GM19468 (cell line): ENCODE results near the gene MPRIP.
"Not testable (repeated sequence)": the region's sequence is repeated elsewhere in the genome, so short reads cannot be mapped to it uniquely, and the experiment has no call there.

Experiments
- ATAC-seq: cut with Tn5 transposase; IDR thresholded peaks from one replicate; pipeline ENCODE4 v1.9.1; 2021; ENCODE audit warnings: mild to moderate bottlenecking, moderate library complexity, moderate number of reproducible peaks; ENCODE audit not compliant: unreplicated experiment; ENCODE audit errors: extremely low read depth

The MPRIP gene

GRCh38 chr17:17120701-17121100 is 78.4 kb downstream of the MPRIP start:
- no peak for ATAC-seq

- ATAC-seq = no peak
Measured at GRCh38 chr17:17121162-17121561, 78.9 kb downstream of the MPRIP start.

DNA sequence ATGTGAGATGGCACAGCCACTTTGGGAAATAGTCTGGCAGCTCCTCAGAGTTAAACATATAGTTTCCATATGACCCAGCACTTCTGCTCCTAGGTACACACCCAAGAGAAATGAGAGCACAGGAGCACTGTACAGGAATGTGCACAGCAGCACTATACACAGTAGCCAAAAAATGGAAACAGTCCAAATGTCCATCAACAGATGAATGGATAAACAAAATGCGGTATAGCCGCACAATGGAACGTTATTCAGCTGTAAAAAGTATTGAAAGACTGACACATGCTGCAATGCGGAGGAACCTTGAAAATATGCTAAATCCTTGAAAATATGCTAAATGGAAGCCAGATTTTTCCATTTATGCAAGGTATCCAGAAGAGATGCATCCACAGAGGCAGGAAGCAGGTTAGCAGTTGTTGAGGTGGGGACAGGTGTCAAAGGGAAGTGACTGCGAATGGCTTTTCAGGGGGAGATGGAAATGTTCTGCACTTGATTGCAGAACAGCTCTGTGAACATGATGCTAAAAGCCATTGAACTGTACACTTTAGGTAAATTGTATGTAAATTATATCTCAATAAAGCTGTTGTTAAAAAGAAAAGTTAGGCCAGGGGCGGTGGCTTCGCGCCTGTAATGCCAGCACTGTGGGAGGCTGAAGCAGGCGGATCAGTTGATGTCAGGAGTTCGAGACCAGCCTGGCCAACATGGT is 80.7 kb downstream of the MPRIP start:
- no peak for ATAC-seq

DNA sequence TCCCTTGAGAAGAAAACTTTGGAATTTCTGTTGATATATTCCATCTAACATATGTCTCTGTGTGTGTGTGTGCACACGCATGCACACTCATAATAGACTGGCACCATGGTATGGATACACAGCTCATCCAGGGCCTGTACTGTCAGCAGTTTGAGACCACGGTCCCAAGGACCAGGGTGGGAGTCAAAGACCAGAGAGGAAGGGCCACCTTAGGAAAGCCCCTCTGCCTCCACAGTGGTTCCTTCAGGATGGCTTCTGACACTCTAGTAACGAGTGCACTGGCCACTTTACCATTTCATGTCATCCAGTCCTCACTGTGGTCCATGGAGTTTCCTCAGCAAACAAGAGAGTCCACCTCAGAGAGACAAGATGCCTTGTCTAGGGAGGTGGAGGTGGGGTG is 82.1 kb downstream of the MPRIP start:
- no peak for ATAC-seq

DNA sequence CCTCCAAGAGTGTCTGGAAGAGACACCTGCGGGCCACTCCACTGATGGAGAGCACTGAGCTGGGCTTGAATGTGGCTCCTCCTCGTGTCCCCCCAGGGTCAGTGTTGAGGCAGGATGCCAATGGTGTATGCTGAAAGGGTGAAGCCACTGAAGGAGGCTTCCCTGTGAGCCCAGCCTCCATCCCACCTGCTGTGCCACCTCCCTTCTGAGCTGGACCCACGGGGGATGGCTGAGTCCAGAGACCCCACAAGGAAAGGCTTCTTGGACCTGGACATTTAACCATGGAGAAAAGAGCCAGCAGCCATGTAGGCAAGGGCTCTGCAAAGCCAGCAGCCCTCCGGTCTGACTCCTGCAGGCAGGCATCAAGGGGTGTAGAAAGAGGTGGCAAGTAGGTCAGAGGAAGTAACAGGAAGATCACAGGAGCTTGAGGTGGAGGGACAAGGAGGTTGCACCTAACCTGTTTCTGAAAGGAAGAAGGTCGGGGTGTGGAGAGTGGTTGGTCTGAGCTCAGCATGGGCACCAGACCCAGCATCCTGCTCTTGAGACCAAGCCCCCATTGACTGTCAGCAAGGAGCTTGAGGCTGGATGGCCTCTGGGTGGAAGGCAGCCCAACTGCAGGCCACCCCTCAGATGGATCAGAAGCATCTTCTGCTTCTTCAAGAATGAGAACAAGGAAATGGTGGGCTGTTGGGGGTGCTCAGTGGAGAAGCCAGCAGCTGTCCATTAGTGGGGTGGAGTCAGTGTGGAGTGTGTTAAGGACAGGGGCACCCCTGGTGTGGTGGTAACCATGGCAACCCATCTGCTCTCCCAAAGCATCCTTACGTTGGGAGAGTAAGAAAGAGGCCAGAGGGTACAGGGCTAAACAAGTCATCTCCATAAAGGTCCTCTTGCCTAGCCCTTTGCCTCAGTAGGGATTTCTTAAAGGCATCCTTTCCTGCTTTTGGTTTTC is 83.2 kb downstream of the MPRIP start:
- ATAC-seq = no peak

- no peak for ATAC-seq
Measured at GRCh38 chr17:17126131-17127110, 84.2 kb downstream of the MPRIP start.

DNA sequence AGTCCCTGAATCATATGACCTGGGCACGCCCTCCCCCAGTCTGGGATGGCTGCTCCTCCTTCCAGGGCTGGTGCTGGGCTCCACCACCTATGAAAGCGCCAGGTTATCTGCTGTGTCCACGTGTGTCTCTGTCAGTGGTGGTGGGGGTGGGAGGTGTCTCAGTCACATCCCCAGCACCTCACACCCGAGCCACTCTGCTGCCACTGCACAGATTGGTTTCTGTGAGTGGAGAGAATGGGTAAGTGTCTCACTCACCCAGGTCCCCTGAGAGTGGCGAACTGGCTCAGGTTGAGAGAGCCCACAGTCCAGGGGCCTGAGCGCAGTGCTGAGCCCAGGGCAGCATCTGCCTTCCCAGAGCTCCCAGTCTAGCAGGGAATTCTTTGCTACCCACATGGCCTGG is 84.9 kb downstream of the MPRIP start:
- ATAC-seq = no peak

GRCh38 chr17:17127730-17128291 is 85.6 kb downstream of the MPRIP start:
- no peak for ATAC-seq

- ATAC-seq = no peak
Measured at GRCh38 chr17:17128476-17129075, 86.3 kb downstream of the MPRIP start.

DNA sequence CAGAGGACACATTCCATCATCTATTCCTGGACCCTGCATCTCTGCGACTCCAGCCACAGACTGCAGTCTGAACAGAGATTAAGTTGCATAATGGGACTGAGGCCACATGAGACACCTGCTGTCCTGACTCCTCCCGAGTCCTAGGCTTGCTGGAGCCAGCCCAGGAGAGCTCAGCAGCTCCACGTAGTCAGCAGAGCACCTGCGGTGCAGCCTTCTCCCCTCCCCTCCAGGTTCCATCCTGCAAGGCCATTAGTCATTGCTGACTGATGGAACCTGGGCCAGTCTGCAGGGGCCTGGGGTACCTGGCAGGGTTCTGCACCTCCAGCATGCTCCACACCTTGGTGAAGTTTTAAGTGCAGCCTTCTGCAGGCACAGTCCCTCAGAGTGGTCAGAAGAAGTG is 87.2 kb downstream of the MPRIP start:
- no peak for ATAC-seq

DNA sequence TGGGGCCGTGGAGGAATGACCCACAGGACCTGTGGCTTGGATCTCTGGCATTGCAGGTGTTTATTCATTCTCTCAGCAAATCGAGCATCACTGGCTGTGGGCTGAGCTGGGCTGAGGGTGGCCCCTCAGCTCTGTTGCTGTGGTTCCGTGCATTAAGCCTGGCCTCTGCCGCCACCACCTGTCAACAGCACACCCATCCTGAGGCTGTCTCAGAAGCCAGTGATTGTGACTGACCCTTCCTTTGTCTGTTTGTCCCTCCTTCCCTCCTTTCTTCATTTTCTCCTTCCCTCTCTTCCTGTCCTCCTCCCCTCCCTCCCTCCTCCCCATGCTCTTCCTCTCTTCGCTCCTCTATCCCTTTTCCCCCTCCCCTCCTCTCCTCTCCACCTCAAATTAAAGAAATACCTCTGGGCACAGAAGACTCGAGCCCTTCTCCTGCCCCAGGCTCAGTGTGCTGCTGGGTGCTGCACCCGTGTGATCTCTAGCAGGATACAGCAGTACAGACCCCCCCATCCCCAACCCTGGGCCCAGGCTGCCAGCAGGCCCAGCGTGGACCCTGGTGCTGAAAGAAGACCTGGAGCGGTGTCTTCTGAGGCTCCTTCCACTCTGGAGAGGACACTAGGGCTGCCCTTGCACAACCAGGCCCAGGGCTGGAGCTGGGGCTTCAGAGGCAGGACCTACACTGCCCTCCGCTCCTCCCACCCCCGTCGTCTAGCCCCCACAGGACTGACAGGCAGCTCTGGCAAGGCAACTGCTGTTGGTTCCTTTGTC is 88.0 kb downstream of the MPRIP start:
- no peak for ATAC-seq

GRCh38 chr17:17131839-17132238 is 89.6 kb downstream of the MPRIP start:
- no peak for ATAC-seq

- ATAC-seq = no peak
Measured at GRCh38 chr17:17132746-17133145, 90.5 kb downstream of the MPRIP start.

DNA sequence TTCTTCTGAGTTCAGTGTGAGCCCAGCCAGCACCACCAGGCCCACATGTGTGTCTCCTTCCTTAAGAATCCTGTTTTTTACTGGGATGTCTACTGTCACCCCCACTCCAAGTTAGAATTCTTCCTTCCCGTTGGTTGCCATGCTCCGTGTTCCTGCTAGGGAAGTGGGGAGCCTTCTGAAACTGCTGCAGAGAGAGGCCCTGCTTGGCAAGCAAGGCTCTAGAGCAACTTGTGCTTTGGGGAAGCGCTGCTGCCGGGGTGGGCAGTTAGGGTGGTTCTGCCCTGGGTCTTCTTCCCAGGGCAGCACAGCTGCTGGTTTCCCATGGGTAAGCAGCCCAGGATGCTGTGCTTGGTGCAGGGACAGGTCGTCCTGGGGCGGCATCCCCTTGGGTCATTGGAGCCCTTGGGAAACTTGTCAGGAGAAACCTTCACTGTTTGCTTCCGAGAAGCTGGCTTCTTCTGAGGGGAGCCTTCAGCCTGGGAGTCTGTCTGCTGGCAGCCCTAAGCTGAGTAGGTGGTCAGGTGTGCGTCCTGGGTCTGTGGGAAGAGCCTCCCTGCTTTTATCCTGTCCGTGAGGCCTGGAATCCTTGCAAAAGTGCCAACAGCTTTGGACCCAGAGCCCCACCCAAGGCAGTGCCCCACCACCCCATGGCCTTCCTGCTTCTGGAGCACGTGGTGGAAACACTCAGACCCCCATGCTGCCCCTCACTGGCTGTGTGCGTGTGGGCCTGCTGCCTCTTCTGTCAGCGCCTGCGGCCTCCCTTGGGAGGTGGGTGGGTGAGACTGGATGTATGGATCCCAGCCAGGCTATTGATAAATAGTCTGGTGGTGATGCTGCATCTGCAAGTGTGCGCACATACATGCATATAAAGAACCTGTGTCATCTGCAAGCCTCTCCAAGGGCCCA is 92.0 kb downstream of the MPRIP start:
- ATAC-seq = no peak

DNA sequence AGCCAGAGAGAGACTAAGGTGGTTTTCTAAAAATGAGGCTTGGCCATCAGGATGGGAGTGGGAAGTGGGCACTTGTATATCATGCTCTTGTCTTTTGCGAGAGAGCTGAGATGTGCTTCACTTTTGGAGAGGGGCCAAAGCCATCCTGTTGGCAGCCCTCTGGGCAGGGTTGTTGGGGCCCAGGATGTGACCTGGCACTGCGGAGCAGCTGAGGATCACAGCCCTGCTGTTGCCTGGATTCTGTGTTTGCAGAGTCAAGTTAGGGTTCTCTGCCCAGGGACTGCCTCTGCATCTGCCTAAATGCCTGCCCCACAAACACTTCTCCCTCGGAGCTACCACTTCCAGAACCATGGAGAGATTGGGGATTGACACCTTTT is 92.7 kb downstream of the MPRIP start:
- ATAC-seq = no peak

- not testable (repeated sequence) for ATAC-seq
Measured at GRCh38 chr17:17136221-17136620, 94.0 kb downstream of the MPRIP start.

DNA sequence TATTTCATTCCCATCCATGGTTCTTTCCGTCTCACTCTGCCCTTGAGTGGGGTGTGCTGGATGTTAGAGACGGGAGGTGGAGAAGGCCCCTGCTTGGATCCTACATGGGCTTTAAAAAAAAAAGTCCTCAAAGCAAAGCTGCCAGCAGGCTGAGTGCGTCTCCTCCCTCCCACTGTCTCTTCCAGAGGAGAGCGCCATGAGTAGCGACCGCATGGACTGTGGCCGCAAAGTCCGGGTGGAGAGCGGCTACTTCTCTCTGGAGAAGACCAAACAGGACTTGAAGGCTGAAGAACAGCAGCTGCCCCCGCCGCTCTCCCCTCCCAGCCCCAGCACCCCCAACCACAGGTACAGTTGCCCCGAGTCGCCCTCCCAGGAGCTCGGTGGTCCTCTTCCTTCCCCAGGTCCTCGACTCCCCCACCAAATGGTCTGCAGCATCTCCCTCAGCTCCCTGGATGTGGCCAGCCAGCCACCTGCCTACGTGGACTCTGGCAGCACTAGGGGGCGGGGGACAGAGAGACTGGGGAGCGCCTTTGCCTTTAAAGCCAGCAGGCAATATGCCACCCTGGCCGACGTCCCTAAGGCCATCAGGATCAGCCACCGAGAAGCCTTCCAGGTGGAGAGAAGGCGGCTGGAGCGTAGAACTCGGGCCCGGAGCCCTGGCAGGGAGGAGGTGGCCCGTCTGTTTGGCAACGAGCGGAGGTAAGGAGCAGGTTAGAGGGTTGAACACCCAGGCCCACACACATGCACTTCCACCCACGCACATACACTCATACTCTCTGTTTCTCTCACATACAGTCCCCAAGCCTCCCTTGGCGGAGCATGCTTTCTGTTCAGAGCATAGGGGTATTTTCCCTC is 95.7 kb downstream of the MPRIP start:
- no peak for ATAC-seq
